GM18861 (cell line): Measurements from ENCODE around the gene FAM234A.
"Not testable (repeated sequence)": the region's sequence is repeated elsewhere in the genome, so short reads cannot be mapped to it uniquely, and the experiment has no call there.

Source experiments
- ATAC-seq: cut with Tn5 transposase; IDR thresholded peaks from one replicate; pipeline ENCODE4 v1.9.1; 2021; ENCODE audit not compliant: unreplicated experiment

FAM234A gene

DNA sequence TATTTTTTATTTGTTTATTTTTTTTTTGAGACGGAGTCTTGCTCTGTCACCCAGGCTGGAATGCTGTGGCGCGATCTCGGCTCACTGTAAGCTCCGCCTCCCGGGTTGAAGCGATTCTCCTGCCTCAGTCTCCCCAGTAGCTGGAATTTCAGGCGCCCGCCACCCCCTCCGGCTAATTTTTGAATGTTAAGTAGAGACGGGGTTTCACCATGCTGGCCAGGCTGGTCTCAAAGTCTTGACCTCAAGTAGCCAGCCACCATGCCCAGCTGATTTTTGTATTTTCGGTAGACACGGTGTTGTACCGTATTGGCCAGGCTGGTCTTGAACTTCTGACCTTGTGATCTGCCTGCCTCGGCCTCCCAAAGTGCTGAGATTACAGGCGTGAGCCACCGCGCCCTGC lies 4.3 kb upstream of the FAM234A start:
- not testable (repeated sequence) for ATAC-seq

- no peak for ATAC-seq
These were observed 3.7 kb upstream of the FAM234A start for GRCh38 chr16:230949-231348.

GRCh38 chr16:239948-240277 lies 5.3 kb downstream of the FAM234A start:
- ATAC-seq = no peak

- ATAC-seq = no peak
These were observed 5.9 kb downstream of the FAM234A start for GRCh38 chr16:240559-240958.

GRCh38 chr16:242281-242680 lies 7.7 kb downstream of the FAM234A start:
- ATAC-seq = no peak

- ATAC-seq = no peak
These were observed 8.7 kb downstream of the FAM234A start for GRCh38 chr16:243348-243747.

DNA sequence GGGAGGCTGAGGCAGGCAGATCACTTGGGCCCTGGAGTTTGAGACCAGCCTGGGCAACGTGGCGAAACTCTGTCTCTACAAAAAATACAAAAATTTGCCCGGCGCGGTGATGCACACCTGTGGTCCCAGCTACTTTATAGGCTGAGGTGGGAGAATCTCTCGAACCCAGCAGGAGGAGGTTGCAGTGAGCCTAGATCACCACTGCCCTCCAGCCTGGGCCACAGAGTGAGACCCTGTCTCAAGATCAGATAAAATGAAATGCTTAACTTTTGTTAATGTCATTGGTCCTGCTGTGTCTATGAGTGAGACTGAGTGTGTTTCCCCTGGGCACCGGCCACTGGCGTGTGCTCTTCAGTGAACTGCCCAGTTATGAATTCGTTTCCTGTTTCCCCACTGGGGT lies 10.5 kb downstream of the FAM234A start:
- no peak for ATAC-seq

- no peak for ATAC-seq
These were observed 12.4 kb downstream of the FAM234A start for GRCh38 chr16:247027-247426.

- no peak for ATAC-seq
These were observed 14.8 kb downstream of the FAM234A start for GRCh38 chr16:249431-249830.

GRCh38 chr16:252366-253337 lies 18.0 kb downstream of the FAM234A start:
- ATAC-seq = no peak

- no peak for ATAC-seq
These were observed 19.2 kb downstream of the FAM234A start for GRCh38 chr16:253833-254232.

DNA sequence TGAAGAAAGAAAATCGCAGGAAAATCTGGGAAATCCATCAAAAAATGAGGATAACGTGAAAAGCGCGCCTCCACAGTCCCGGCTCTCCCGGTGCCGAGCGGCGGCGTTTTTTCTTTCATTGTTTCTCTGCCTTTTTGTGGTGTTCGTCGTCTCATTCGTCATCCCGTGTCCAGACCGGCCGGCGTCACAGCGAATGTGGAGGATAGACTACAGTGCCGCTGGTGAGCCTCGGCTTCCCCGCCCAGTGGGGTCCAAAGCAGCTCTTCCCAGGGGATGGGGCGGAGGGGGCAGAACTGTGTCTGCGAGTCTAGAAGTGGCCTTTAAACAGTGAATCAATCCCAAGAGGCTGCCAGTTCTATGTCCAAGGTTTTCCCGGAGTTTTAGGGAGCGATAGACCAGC lies 19.8 kb downstream of the FAM234A start:
- no peak for ATAC-seq

GRCh38 chr16:255183-255582 lies 20.6 kb downstream of the FAM234A start:
- ATAC-seq = no peak

DNA sequence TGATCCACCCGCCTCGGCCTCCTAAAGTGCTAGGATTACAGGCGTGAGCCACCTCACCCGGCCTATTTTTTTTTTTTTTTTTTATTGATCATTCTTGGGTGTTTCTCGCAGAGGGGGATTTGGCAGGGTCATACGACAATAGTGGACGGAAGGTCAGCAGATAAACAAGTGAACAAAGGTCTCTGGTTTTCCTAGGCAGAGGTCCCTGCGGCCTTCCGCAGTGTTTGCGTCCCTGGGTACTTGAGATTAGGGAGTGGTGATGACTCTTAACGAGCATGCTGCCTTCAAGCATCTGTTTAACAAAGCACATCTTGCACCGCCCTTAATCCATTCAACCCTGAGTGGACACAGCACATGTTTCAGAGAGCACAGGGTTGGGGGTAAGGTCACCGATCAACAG lies 23.5 kb downstream of the FAM234A start:
- ATAC-seq = not testable (repeated sequence)

DNA sequence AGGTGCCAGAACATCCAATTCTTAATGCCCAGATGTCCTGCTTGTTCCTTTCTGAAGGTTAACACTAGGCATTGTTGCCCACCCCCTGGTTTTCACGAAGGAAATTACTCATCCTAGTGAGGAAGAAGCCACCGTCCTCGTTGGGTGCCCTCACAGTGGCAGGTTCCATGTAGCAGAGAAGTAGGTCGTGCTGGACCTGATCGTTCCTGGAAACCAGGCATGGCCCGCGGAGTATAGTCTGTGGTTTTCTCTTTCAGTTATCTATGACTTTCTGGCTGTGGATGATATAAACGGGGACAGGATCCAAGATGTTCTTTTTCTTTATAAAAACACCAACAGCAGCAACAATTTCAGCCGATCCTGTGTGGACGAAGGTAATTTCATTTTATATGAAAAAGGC lies 24.6 kb downstream of the FAM234A start:
- ATAC-seq = no peak

DNA sequence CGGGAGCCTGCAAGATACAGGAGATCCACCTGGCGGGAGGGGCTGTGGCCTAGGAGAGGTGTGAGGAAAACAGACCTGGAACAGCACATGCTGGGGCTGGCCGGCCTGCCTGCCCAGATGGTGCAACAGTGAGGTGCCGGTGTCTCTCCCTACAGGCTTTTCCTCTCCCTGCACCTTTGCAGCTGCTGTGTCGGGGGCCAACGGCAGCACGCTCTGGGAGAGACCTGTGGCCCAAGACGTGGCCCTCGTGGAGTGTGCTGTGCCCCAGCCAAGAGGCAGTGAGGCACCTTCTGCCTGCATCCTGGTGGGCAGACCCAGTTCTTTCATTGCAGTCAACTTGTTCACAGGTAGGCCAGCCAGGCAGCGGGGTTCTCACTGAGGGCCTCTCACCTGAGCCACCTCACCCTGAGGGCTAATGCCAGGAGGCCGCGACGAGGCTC lies 25.2 kb downstream of the FAM234A start:
- no peak for ATAC-seq

DNA sequence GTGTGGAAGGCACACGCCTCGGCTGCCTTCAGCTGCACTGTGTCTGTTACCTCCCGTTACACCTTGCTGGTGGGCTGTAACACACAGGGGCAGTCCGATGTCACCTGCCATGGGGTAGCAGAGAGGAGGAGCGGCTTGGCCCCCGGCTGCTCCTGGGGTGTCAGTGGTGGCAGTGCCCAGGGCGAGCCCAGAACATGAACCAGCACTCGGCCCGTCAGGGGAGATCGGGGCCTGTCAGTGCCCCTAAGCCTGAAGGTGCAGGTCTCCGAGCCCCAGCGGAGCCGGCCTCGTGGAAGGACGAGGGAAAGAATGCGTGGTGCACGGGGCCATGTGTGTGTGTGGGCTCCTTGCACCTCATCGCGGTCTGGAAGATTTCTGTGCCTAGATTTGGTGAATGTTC lies 25.7 kb downstream of the FAM234A start:
- no peak for ATAC-seq

DNA sequence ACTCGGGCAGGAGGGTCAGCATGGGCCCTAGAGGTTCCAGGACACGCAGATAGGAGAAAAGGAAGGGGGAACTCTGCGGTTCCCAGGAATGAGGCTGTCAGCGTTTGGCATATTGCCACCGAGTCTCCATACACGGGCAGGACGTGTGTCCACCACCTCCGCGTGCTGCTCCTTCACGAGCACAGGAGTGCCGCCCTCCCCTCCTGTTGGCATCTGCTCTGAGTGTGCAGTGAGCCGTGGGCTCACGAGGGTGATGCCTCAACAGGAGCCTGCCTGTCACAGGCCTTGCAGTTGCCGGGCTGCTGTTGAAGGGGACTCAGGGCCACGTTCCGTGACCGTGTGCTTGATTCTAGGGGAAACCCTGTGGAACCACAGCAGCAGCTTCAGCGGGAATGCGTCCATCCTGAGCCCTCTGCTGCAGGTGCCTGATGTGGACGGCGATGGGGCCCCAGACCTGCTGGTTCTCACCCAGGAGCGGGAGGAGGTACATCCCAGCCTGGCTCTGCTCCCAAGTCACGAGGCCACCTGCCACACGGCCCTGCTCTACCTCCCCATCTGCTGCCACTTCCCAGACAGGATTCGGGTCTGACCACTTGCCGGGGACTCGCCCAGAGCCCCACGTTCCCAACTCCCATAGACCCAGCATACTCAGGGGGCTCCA lies 26.5 kb downstream of the FAM234A start:
- ATAC-seq = no peak

- no peak for ATAC-seq
These were observed 27.6 kb downstream of the FAM234A start for GRCh38 chr16:262121-262745.

DNA sequence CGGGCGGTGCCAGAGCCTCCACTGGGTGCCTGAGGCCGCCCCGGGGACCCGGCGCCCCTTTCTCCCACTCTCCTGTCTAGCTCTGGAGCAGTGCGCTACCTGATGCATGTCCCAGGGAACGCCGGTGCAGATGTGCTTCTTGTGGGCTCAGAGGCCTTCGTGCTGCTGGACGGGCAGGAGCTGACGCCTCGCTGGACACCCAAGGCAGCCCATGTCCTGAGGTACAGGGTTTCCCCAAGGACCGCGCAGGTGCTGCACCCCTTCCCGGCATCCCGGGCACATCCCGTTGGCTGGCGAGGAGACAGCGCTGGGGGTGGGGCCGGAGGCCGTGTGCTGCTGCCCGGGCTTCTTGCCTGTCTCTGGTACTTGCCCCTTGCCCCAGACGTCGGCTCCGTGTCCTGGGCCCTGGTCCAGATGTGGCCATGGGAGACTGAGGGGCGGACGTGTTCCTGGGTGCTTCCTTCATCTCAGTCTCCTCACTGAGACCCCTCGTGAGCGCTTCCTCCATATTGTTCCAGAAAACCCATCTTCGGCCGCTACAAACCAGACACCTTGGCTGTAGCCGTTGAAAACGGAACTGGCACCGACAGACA lies 28.7 kb downstream of the FAM234A start:
- ATAC-seq = no peak

DNA sequence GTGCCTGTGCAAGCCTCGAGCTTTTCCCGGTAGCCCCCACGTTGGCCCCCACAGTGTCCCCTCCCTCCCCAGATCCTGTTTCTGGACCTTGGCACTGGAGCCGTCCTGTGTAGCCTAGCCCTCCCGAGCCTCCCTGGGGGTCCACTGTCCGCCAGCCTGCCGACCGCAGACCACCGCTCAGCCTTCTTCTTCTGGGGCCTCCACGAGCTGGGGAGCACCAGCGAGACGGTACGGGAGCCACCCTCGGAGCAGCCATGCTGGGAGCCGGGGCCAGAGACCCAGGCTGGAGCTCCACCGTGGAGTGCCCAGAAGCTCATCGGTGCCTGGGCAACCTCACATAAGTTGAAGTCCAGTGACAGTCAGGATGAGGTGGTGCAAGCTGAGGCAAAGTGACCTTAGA lies 29.3 kb downstream of the FAM234A start:
- no peak for ATAC-seq
